Measurements from ENCODE around the gene NELL2.

- no peak for TF ChIP-seq CTCF (conservative IDR thresholded peaks at IDR 0.05 in 1 of 2, IDR thresholded peaks at IDR 0.05 in 1 of 2; ENCODE audit: low read depth in 1 of 2, low read length in 2 of 2)
- TF ChIP-seq EZH2 (IDR thresholded peaks at IDR 0.05; ENCODE audit: low read length, missing control alignments) = no peak
Measured at GRCh38 chr12:44852483-44852882, 23.6 kb downstream of the NELL2 start.
